HG03175 (cell line): Measurements from ENCODE around the gene FOXL1.
"Not testable (repeated sequence)": the region's sequence is repeated elsewhere in the genome, so short reads cannot be mapped to it uniquely, and the experiment has no call there.

Source experiments
- ATAC-seq: cut with Tn5 transposase; IDR thresholded peaks from one replicate; pipeline ENCODE4 v1.9.1; 2021; ENCODE audit warnings: mild to moderate bottlenecking, moderate library complexity; ENCODE audit not compliant: unreplicated experiment

Gene FOXL1

DNA sequence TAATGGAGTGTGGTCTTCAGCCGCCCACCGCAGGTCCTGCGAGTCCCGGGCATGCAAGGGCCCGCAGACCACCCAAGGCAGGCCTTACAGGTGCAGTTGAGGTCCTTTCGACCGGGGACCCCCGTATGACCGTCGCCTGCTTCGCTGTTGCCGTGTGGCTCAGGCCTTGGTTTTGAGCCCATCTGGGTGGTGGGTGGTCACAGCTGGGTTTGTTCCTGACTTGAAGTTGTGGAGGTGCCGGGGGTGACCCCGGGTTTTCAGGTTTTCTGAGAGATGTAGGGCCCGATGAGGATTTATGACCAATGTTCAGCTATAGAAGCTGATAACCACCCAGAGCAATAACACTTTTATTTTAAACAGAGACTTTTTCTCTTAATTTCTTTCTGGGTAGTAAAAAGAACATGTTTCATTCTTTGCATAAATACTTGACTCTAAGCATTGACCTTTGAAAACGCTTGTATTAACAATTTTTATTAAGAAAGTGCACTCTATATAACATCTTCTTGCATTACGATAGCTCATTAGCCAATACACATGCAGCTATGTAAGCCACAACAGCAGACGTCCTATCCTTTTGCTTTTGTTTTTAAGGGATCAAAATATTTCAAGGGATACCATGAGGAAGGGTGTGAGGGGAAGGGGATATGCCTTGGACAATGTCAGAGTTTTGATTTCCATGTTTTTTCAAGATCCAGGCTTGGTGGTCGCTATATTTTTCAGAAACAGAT is 1.9 kb downstream of the FOXL1 start:
- ATAC-seq, result no peak

DNA sequence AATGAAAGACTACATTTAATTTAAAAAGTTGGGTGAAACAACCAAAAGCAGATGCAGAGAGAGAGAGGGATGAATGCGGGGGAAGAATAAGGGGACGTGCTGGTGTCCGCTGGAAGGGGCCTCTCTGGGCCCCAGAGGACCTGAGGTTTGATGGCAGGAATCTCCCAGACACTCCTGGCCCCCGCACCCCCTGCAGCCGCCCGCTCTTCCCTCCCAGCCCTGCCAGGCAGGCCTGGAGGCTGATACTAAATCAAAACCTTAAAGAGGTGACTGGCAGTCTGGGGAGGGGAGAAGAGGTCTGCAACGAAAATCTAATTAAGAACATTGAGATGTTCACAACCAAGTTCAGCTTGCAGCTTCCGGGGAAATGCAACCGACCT is 2.4 kb downstream of the FOXL1 start:
- ATAC-seq, result no peak

DNA sequence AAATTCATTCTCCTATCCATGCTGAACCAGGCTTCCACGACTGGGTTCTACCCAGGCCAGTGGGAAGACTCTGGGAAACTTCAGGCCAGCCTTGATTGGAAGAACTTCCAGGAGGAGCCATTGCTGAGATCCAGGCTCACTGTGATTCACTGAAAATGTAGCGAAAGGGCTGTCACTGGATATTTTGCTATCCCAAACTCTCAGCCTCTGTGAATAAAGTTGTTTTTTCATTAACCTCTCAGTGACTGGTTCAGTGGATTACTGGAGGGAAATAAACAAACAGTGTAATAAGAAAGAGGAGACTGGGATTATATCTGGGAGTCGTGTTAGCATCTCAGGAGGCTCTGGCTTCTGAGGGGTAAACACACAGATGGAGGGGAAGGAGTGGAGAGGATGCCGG is 3.1 kb downstream of the FOXL1 start:
- ATAC-seq, result no peak

DNA sequence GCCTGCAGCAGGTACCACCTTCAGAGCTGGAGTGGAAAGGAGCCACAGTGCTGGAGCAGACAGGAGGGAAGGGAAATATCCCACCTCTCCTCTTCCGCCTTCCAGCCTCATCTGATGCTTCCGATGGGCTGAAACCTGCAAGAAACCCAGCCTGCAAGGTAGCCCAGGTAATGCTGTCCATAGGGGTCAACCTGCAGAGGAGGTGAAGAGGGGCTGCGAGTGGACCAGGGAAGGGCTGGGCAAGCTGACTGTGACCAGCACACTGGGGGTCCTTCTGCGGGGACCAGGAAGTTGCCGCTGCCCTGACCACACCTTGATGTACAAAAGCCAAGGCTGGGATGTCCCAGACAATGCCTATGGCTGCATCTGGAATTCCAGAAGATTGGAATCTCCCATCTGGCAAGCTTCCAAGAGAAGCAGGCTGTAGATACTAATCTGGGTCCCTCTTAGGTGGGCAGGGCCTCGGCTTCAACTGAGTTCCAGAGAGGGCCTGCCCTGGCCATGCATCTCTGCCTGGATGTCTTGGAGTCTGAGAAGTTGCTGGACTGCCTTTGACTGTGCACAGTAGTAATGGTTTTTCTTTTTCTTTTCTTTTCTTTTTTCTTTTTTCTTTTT is 5.8 kb downstream of the FOXL1 start:
- no peak for ATAC-seq

DNA sequence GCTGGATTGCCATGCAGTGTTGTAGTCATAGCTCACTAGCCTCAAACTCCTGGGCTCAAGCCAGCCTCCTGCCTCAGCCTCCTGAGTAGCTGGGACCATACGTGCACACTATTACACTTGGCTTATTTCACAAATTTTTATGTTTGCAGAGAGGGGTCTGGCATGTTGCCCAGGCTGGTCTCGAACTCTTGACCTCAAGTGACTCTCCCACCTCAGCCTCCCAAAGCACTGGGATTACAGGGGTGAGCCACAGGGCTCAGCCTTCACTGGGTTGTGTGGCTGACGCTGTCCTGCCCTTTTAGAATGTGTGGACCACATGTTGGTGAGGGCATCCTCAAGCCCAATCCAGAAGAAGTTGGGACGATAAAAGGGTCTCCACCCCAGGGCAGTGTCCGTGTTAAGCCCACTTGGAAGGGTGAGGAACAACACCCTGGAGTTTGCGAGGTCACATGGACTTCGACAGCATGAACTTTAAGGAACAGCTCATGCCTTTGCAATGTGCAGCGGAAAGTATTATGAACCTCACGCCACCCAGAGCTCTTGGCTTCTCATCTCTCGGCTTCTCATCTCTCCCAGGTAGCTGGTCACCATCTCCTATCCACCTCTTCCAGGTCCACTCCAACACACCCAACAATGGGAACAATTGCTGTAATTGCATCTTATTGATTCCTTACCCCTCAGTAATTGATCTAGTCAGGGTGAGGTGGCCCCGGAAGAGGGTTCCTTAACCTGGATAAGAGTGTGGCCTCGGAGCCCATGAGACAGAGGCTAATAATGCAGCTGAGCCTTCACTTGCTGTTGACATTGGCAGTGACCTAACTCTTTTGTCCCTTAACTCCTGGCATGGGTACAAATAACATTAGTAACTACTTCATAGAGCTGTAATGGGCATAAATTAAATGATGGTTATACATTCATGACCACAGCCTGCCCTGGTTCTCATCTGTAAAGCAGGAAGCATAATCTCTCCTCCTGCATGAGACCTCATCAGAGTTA is 6.7 kb downstream of the FOXL1 start:
- ATAC-seq, result no peak

DNA sequence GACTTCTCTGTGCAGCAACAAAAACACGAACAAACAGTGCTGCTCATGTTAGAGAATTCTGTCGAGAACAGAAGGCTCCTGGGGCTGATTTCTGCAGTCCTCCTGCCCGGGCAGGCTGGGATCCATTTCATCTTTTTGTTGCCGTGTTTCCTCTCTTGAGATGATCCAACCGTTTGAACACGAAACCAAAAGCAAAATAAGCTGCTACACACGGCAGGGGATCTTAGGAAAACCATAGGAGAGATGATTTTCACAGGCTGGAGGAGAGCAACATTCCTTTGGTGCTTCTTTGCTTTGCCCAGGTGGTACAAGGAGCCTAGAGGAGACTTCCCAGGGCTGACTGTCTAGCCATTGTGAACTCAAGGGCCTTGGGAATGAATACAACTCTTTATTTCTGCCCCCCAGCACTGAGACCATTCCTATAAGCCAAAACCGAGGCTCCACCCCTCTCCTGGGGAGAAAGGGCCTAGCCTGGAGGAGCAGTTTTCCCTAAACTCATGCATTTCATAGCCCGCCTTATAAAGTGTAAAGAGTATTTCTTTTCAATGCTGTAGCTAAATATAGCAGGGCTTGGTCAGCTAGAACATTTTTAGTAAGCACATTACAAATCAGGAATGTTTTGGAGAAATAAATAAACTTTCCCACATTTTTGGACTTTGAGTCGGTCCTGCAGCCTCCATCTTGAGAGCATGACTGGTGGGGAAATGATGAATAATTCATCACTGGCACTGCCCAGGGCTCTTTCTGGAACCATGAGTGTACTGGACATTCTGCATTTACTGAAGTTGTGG is 7.7 kb downstream of the FOXL1 start:
- no peak for ATAC-seq

DNA sequence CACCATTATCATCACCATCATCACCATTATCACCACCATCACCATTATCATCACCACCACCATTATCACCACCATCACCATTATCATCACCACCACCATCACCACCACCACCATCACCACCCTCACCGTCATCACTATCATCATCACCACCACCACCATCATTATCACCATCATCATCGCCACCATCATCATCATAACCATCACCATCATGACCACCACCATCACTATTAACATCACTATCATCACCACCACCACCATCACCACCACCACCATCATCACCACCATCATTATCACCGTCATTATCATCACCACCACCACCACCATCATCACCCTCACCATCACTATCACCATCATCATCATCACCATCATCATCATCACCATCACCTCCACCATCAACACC is 9.1 kb downstream of the FOXL1 start:
- no peak for ATAC-seq

DNA sequence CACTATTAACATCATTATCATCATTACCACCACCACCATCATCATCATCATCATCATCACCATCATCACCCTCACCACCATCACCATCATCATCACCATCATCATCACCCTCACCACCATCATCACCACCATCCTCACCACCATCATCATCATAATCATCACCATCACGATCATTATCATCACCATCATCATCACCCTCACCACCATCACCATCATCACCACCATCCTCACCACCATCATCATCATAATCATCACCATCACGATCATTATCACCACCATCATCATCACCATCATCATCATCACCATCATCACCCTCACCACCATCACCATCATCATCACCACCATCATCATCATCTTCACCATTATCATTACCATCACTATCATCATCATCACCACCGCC is 9.6 kb downstream of the FOXL1 start:
- ATAC-seq, result not testable (repeated sequence)

DNA sequence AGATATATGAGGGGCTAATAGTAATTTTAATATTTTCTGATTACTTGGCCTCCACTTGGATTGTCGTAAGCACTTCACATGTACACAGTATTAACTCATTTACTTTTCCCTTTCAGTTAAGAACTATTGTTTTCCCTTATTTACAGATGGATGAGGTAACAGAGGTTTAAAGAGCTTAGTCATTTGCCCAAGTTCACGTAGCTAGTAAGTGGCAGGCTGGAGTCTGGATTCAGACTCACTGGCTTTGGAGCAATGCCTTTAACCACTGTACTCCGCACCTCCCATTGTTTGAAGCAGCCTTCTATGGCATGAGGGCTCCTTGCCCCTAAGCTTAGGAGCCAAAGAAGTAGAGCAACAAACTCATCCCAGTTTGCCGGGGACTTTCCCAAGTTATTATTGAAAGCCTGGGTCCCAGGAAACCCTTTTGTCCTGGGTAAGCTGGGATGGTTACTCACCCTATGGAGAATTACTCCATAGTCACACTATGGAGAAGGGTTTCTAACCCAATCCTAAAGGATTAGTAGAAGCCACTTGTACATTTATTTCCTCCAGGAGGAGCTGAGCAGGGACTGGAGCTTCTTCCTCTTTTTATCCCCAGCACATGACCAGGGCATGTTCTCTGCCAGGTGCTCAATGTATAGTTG is 12.3 kb downstream of the FOXL1 start:
- ATAC-seq, result no peak

DNA sequence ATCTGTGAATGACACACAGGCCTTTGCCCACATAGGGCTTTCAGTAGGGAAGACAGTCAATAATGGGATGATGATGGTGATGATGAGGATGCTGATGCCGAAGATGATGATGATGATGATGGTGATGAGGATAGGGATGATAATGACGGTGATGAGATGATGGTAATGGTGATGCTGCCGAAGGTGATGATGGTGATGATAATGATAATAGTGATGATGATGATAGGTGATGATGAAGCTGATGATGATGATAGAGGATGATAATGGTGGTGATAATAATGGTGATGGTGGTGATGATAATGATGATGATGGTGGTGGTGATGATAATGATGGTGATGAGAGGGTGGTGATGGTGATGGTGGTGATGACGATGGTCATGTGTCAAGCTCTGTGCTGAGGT is 12.9 kb downstream of the FOXL1 start:
- ATAC-seq, result no peak

DNA sequence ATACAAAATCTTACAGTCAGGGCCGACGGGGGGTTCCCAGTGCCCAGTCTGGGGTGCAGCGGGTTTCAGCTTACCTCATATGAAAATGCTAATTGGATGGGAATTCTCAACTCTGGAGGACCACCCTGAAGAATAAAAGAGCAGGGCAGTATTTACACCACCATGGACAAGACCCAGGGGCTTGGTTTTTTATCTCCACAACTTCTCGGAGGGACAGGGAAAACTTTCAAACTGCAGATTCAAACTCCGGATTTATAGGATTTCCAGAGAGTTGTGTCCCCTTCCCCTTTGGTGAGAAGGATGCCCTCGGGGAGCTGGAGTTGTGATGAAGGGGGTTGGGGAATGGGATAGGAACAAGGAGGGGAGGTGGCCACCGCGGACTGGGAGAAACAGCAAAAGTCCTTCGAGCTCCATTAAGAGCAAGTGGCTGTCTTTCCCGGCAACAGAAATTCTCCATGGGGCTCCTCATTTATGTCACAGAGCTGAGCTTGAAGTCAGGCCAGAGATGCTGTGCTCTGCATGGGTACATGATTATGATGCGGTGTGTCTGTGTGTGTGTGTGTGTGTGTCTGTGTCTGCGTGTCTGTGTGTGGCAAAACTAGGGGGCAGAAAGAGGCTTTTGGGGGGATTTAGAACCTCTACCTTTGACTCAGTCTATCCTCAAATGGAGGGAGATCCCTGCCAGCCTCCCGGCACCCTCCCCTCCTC is 15.7 kb downstream of the FOXL1 start:
- no peak for ATAC-seq

DNA sequence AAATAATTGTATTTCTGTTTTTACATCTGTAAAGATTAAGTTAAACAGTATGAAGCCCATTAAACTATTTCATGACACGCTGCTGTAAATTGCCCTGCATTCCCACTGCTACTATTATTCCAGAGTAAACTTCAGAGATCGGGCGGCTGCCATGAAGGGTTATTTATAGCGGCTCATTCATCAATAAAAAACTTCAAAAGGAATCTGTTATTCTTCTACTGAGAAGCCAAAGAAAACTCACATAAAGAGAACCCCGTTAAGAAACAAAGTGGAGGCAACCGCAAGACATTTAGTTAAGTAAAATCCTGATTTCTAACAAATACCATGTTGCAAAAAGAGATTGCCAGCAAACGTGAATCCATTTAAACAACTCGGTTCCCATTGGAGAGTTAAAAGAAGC is 16.4 kb downstream of the FOXL1 start:
- ATAC-seq, result no peak

DNA sequence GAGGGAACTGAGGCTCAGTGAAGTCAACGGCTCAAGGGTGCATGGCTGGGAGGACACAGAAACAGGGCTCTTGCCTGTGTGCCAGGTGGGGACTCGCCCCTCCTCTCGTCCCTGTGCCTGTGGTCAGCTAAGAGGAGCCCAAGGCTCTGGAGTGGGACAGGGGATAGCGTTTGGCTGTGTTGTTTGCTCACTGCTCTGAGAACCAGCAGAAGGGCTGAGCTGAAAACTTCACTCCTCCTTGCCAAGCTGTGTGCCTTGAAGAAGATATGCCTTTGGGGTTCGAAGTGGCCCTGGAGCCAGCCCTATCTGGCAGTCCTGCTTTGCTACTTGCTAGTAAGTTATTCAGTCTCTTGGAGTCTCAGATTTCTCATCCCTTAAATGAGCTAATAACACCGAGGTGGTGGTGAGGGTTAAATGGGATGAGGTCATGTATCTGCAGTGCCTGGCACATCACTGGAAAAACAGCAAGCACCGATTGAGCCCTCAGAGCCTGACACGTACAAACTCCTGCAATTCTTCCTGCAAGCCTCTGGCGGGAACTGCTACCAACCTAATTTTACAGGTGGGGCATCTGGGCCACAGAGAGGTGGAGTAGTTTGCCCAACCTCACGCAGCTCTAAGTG is 17.7 kb downstream of the FOXL1 start:
- ATAC-seq, result no peak

DNA sequence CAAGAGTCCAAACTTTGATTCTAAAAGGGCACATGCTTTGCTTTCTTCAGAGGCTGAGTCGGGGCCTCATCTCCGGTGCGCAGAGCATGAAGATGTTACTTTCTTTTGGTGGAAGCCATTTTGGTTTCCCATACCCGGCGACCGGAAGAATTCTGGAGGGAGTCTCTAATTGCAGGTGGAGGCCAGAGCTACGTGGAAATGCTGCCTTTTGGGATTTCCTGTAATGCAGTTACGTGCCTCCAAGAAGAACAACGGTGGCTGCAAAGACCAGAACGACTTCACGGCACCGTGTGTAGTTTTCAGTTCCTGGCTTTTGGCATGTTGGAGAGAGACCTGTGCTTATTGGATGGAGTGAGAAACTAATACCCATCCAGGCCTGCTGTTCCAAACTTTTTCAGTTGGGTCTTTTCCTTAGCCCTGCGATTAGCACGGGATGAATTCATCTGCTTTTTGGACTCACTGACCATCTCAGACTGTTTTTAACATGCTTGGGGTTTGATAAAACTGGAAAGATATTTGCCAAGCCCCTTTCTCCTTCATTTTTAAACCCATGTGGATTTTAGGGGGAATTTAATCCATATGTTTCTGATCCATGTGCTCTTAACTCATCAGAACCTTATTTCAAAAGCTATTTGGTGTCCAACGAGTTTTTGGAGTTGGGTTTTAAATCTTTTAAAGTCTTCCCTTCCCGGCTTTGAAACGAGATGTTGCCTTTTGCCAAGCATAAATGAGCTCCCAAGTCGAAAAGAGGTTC is 19.0 kb downstream of the FOXL1 start:
- ATAC-seq, result no peak

DNA sequence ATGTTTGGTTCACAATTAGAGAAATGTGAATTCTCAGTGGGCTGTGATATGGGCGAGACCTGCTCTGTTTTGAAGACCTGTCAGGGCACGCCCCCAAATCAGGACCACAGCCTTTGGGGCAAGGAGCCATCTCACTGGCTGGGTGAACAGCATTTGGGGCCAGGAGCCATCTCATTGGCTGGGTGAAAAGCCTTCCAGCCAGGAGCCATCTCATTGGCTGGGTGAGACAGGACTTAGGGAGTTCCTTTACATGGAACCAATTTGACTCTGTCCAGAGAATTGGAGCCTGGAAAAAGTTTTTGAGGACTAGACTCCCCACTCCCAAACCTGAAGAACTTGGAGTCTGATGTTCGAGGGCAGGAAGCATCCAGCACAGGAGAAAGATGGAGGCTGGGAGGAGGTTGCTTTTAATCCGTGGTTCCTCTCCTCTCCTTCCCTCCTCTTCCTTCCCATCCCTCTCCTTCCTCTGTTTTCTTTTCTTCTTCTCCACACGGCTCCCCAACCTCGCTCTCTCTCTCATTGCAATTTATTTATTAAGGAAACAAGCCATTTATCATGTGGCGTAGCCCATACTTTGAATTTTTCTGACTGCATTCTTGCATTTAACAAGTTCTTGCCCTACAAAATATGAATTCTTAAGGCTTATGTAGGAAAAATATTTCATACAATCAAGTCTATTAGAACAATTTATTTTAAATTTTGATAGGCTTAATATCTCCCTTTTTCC is 19.7 kb downstream of the FOXL1 start:
- no peak for ATAC-seq

DNA sequence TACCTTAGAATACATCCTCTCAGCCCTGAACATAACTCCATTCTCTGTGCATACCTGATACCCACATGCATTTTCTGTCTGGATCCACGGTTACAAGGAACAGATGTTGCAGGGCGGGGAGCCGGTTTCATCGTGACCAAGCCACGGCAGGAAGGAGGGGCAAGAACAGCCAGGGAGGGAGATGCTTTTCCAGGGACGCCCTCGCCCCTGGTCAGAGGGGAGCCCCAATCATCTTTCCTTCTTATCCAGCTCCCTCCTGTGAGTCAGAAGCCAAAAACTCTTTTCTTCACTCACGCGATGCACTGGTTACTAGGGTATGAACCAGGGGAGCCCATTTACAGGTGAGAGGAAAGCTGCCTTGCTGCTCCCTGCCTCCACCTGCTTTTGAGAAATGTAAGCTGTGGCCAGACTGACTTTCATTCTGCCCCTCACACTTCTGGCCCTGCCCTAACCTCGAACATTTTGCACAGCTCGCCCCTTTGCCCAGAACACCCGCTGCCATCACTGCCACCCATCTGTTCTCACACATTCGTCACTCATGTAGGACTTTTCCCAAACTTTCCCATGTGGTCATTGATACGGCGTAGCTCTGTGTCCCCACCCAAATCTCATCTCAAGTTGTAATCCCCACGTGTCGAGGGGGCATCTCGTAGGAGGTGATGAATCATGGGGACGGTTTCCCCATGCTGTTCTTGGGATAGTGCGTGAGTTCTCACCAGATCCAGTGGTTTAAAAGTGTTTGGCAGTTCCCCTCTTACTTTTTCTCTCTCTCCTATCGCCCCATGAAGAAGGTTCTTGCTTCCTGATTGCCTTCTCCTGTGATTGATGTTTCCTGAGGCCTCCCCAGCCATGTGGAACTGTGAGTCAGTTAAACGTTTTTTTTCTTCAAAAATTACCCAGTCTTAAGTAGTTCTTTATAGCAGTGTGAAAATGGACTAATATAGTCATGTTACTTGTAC is 20.5 kb downstream of the FOXL1 start:
- no peak for ATAC-seq

DNA sequence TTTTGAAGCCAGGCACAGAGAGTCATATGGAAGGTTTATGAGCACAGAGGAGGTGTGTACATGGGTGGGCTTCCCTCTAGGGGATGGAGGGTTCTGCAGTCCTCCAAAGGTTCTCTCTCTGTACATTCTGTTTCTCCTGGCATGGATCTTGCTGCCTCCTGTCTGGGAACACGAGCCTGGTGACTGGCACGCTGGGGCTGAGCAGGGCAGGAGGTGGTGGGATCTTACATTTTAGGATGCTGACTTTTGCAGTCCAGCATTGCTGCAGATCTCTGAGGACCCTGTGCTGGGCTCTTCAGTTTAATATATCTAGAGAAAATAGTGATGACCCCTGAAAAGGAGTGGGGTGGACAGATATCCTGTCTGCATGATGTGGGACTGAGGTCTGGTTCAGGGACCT is 23.0 kb downstream of the FOXL1 start:
- no peak for ATAC-seq
